ENCODE results near the gene C19orf73.

Gene C19orf73, protein sequence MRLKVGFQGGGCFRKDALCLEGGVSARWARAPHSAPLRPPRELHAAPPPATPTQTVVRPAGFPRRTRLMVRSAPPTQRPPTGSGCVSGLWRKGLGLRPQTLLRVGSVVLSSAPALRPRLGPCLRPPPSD

GRCh38 chr19:49118565-49119410, at the start of gene C19orf73:
Gene C19orf73 (minus strand): TSS chr19:49119143. CDS start chr19:49119022, 121 bp downstream.
- peak; percentile 97 for DNase-seq (ENCODE audit: low spot score)

- no peak for DNase-seq (ENCODE audit: low spot score)
These were observed 49.5 kb upstream of the C19orf73 start for GRCh38 chr19:49168421-49168820.

GRCh38 chr19:49167857-49168409, 49.0 kb upstream of the C19orf73 start:
- no peak for DNase-seq (ENCODE audit: low spot score)

DNA sequence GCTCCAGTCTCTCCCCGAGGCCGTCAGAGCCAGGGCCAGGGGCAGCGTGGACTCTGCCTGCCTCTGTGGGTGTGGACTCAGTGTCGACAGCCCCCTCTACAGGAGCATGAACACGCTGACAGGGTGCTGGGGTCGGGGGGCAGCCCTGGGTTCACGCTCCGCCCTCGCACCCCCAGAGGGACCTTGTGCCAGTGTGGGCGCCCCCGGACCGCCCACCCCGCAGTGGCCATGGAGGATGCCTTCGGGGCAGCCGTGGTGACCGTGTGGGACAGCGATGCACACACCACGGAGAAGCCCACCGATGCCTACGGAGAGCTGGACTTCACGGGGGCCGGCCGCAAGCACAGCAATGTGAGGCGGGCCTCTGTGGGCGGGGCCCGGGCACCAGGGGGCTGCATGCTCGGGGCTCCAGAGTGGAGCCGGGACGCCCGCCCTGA, 46.9 kb upstream of the C19orf73 start:
- no peak for DNase-seq (ENCODE audit: low spot score)

DNA sequence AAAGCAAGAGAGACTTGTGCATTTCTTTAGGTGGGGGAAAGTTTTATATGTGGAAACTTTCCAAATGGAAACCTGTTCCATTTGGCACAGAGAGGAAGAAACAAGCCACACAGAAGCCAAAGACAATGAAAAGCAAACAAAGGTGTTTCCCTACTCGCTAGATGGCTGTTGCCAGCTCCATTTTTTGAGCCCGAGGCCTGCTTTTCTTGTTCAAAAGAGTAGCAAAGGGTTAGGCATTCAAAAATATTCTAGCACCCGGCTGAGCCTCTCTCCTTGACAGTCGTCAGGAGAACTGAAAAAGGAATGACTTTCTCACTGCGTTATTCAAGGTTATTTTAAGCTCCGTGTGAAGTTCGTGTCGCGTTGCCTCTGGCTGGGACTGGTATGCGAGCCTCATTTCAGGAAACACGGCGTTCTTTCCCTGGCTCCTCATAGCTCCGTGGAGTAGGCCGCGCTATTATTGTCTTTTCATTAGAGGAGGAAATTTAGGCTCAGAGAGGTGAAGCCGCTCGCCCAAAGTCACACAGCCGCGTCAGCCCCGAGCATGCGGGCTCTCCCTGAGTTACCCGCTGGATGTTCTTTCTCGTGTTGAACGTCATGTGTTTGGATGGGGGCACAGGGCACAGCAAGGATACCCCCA, 46.3 kb upstream of the C19orf73 start:
- DNase-seq (ENCODE audit: low spot score) = no peak

- no peak for DNase-seq (ENCODE audit: low spot score)
These were observed 43.0 kb upstream of the C19orf73 start for GRCh38 chr19:49161987-49162386.

DNA sequence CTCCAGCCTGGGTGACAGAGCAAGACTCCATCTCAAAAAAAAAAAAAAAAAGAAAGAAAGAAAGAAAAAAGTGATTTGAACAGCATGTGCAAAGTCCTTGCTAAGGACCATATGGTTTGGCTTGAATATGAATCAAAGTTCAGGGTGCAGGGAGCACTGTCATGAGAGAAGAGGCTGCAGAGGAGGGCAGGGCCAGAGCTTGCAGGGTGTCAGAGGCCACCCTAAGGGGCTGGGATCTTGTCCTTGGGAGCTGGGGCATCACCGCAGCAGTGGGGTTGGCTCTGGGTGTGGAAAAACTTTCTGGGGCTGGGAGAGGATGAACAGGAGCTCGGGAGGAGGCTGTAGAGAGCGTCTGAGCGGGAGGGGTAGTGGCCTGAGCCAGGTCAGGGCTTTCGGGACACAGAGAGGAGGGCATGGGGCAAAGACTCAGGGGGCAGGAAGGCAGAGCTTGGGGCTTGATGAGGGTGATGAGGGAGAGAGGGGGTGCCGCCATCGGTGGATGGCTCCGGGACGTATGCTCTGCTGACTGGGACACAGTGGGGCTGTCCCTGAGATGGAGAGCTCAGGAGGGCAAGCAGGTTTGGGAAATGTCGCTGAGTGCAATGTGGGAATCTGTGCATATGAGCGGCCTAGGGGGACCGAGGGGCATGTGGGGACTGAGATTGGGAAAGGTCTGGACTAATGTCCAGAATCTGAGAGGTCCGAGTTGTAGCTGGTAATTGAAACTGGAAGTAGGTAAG, 41.7 kb upstream of the C19orf73 start:
- DNase-seq (ENCODE audit: low spot score) = no peak

GRCh38 chr19:49157445-49158224, 38.7 kb upstream of the C19orf73 start, which contains the start of gene TRPM4:
Gene TRPM4 (plus strand): TSS chr19:49157792. CDS start chr19:49157867, 75 bp downstream.
- peak; percentile 79 for DNase-seq (ENCODE audit: low spot score)

GRCh38 chr19:49155820-49156346, 36.9 kb upstream of the C19orf73 start:
- no peak for DNase-seq (ENCODE audit: low spot score)

- no peak for DNase-seq (ENCODE audit: low spot score)
These were observed 36.3 kb upstream of the C19orf73 start, which contains the start of gene HRC for GRCh38 chr19:49155005-49155819. Gene HRC (minus strand): TSS chr19:49155396. CDS start chr19:49155237, 159 bp downstream.

DNA sequence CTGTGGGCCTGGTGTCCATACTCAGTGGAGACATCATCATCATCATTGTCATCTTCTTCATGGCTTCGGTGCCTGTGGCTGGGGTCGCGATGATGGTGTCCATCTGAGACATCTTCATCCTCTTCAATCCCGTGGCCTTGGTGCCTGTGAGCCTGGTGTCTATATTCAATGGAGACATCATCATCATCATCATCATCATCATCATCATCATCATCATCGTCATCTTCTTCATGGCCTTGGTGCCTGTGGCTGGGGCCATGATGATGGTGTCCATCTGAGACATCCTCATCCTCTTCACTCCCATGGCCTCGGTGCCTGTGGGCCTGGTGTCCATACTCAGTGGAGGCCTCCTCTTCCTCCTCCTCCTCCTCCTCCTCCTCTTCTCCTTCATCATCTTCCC, 35.3 kb upstream of the C19orf73 start:
- no peak for DNase-seq (ENCODE audit: low spot score)

DNA sequence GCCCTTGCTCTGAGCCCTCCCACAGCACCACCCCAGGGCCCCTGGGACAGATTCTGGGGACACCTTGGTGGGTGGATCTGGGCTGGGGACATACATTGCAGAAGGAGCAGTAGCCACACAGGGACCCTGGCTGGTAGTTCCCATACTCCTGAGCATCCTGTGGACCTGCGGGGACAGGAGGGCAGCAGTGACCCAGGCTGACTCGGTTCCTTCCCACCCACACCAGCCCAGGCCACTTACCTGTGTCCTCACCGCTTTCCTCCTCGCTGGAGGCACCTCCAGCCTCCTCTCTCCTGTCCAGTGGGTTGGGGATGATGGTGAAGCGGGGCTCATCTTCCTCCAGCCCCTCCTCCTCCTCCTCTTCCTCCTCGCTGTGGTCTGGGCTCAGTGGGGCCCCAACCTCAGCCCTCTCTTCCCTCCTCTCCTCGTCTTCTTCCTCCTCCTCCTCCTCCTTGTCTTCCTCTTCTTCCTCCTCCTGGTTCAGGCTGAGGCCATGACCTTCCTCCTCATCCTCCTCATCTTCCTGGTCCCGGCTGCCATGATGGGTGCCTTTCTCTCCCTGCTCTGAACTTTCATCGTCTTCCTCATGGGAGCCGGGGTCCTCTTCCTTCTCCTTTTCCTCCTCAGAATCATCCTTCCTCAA, 34.3 kb upstream of the C19orf73 start:
- no peak for DNase-seq (ENCODE audit: low spot score)

GRCh38 chr19:49152119-49152550, 33.2 kb upstream of the C19orf73 start:
- DNase-seq (ENCODE audit: low spot score) = no peak

DNA sequence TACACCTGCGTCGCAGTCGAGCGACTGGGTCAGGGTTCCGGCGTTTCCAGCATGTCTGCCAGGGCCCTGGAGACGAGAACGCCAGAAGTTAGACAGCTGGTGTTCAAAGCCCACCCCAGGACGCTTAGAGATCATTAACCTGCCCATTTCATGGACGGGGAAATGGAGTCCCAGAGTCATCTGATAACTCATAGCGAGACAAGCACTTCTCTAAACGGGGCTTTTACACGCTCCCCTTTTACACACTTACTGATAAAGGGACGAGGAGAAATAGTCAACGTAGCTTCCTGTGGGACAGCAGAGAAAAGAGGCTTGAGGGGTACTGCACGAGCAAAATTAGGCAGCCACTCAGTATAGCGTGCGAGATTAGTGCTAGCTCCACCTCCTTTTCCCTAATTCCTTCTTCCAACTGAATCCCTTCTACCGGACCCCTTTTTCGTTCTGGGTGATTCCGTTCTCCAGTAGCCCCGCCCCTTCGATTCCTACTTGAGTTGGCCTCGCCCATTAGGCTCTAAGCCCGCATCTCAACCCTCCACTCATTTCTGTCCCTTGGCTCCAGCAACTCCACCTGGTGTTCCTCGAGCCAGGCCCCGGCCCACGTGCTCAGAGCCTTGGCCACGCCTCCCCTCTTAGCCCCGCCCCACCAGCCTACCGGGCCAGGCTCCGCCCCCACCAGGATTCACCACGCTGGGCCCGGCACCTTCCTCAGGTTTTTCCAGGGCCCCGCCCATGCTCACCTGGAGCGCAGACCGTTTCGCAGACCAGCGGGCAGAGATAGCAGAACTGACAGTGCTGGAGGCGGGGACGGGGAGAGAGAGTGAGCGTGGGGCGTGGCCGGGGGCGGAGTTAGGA, 32.5 kb upstream of the C19orf73 start:
- peak; percentile 97 for DNase-seq (ENCODE audit: low spot score)

GRCh38 chr19:49150944-49151243, 32.0 kb upstream of the C19orf73 start:
- no peak for DNase-seq (ENCODE audit: low spot score)

GRCh38 chr19:49150106-49150943, 31.4 kb upstream of the C19orf73 start:
- DNase-seq (ENCODE audit: low spot score) = peak; percentile 92

DNA sequence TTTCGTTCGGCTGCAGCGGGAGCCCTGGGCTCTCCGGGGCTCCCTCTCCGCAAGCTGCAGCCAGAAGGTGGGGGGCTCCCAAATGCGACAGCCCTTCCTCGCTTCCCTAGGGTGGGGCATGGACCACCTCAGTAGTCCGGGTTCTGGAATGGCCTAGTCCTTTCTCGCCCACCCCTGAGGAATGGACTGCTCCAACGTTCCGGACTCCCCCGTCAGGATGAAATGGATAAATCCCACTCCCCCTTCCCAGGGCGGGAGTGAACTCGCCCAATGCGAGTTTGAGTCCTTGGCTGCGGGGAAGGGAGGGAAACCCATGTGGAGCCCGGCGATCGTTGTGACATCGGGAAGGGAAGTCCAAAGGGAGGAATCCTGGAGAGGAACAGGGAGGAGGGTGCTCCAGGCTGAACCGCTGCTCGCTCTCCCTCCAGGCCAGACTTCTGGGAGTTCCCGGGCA, 30.7 kb upstream of the C19orf73 start:
- peak; percentile 82 for DNase-seq (ENCODE audit: low spot score)
